Measurements from ENCODE around the gene UTS2R. TPM values are rescaled to one million over a fixed set of nuclear protein-coding genes. Genes with fewer than 3 reads are reported as not detected.

The UTS2R gene
- total RNA-seq, 1 donor from 2014 or later: 0.22 TPM

GRCh38 chr17:82416771-82417170 is 45.2 kb downstream of the UTS2R start:
- no peak overlapping the region for H3K4me3 Mint-ChIP-seq (ENCODE audit: low read depth)
- H3K27ac Mint-ChIP-seq: no peak overlapping the region
- no peaks in the 10 kb centered on the region for H3K27me3 Mint-ChIP-seq
- peak; percentile 23 for TF ChIP-seq CTCF (IDR thresholded peaks at IDR 0.05; ENCODE audit: unreplicated experiment)
- H3K4me1 Mint-ChIP-seq (ENCODE audit: low read depth): peaks cover 5% of the 10 kb centered on the region
- peaks cover 15% of the 10 kb centered on the region for H3K36me3 Mint-ChIP-seq (ENCODE audit: insufficient read depth)
- no peak for DNase-seq (ENCODE audit: low spot score, unreplicated experiment)
- no peaks in the 10 kb centered on the region for H3K9me3 Mint-ChIP-seq (ENCODE audit: low read depth)

- peaks cover 5% of the 10 kb centered on the region for H3K4me1 Mint-ChIP-seq (ENCODE audit: low read depth)
- TF ChIP-seq CTCF (IDR thresholded peaks at IDR 0.05; ENCODE audit: unreplicated experiment): no peak
- peak within 1 kb of the TSS; percentile 76 for H3K27ac Mint-ChIP-seq
- DNase-seq (ENCODE audit: low spot score, unreplicated experiment): peak; percentile 78
- H3K27me3 Mint-ChIP-seq: no peaks in the 10 kb centered on the region
- H3K9me3 Mint-ChIP-seq (ENCODE audit: low read depth): peaks cover 7% of the 10 kb centered on the region
- H3K4me3 Mint-ChIP-seq (ENCODE audit: low read depth): peak within 1 kb of the TSS; percentile 78
- H3K36me3 Mint-ChIP-seq (ENCODE audit: insufficient read depth): peaks cover 25% of the 10 kb centered on the region
These were observed 46.7 kb downstream of the UTS2R start, which contains the start of the genes HEXD and OGFOD3 for GRCh38 chr17:82418001-82418986. TSS of gene HEXD (plus strand) at chr17:82418347. CDS start at chr17:82419800, 1,453 bp downstream. TSS of gene OGFOD3 (minus strand) at chr17:82418586. CDS start at chr17:82418485, 101 bp downstream.

- Mint-ChIP-seq H3K27me3 (no peaks in the 10 kb centered on the region), H3K4me3 (ENCODE audit: low read depth) (peak overlapping the region; percentile 78), H3K9me3 (ENCODE audit: low read depth) (peaks cover 7% of the 10 kb centered on the region), H3K4me1 (ENCODE audit: low read depth) (peaks cover 3% of the 10 kb centered on the region), H3K27ac (no peak overlapping the region), H3K36me3 (ENCODE audit: insufficient read depth) (peaks cover 27% of the 10 kb centered on the region)
- no peak for TF ChIP-seq CTCF (IDR thresholded peaks at IDR 0.05; ENCODE audit: unreplicated experiment)
- no peak for DNase-seq (ENCODE audit: low spot score, unreplicated experiment)
These were observed 48.0 kb downstream of the UTS2R start for GRCh38 chr17:82419540-82419939.

GRCh38 chr17:82424001-82424862 is 52.7 kb downstream of the UTS2R start:
- no peak for DNase-seq (ENCODE audit: low spot score, unreplicated experiment)

More at GRCh38 chr17:82424001-82424862, 52.7 kb downstream of the UTS2R start:
- TF ChIP-seq CTCF (IDR thresholded peaks at IDR 0.05; ENCODE audit: unreplicated experiment): peak; percentile 60
- H3K27ac Mint-ChIP-seq: peak overlapping the region; percentile 80
- peaks cover 7% of the 10 kb centered on the region for H3K9me3 Mint-ChIP-seq (ENCODE audit: low read depth)
- peaks cover 7% of the 10 kb centered on the region for H3K4me1 Mint-ChIP-seq (ENCODE audit: low read depth)
- peaks cover 27% of the 10 kb centered on the region for H3K36me3 Mint-ChIP-seq (ENCODE audit: insufficient read depth)
- H3K27me3 Mint-ChIP-seq: no peaks in the 10 kb centered on the region
- no peak overlapping the region for H3K4me3 Mint-ChIP-seq (ENCODE audit: low read depth)

Data from progenitor cell of endocrine pancreas (in vitro differentiated cells).